Measurements from ENCODE around the gene NDUFA5.

The NDUFA5 gene

GRCh38 chr7:123557398-123558288 is at the start of gene NDUFA5:
Gene NDUFA5, minus strand, starts transcription at chr7:123557818. Its CDS starts 23 bp downstream, at chr7:123557795.
- DNase-seq, result peak; percentile 100

DNA sequence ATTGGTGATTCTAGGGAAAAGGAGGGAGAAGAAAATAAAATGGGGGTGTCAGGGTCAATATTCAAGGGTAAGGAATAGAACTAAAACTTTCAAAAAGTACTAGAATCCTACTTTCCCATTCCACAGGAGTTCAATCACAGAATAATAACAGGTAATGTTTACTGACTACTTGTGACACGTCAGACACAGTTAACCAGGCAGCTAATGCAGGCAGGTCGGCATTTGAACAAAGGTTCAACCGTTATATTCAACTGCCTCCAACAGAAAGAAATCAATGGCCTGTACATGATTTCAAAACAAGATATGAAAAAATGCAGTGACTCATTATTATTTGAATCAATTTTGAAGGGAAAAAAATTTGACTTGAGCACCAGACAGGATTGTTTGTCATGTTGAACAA is 47.1 kb upstream of the NDUFA5 start:
- DNase-seq, result no peak

DNA sequence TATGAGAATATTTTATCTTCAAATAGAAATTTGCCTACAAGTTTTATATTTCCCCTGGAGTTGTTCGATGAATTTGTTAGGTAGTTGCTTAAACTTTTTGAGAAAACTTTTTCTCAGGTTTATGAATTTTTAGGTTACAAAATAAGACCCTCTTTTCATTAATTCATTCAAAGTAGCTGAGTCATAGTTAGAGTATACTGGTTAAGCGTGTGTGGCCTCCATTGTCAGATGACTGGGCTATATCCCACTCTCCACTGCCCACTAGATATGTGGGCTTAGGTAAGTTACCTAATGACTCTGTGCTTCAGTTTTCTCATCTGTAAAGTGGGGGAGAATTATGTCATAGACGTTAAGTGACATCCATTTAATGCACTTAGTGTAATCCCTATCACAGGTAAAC is 45.0 kb upstream of the NDUFA5 start:
- DNase-seq, result no peak

DNA sequence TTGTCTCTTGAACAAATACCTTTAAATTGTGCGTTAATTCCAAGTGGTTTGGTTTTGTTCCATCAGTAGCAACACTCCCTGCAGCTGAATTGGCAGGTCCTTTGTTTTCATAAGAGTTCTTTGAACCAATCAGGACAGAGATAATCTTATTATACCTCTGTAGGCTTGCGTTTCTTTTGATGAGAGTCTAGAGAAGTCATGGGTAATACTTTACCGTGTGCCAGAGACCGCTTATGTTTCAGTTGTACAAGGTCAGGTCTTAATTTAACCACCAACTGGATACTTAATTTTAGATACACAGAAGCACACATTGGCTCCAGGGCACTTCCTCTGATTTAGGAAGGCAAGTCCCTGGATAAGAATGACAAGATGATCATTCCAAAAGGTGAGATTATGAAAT is 43.9 kb upstream of the NDUFA5 start, which contains the start of gene ASB15:
ASB15 (plus strand) TSS at position 292 of the 400 bp plus-strand sequence. CDS start 12,682 bp downstream, outside the sequence.
- DNase-seq, result no peak

GRCh38 chr7:123600876-123601275 is 43.3 kb upstream of the NDUFA5 start:
- no peak for DNase-seq

DNA sequence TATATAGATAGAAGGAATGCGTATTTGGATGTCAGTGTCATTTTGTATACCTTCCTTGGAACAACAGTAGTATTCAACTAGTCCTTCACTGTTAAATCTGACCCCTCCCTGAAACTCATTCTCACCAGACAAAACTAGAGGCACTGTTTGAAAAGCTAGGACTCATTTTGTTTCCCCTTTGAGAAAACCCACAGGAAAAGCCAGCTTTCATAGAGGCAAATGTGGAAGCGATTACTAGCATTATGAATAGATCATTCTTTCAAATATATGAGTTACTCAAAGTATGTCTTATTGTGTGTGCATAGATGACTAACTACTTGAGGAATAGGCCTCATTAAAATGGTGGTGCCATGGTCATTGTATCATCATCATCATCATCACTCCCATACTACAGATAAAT is 42.1 kb upstream of the NDUFA5 start:
- no peak for DNase-seq

DNA sequence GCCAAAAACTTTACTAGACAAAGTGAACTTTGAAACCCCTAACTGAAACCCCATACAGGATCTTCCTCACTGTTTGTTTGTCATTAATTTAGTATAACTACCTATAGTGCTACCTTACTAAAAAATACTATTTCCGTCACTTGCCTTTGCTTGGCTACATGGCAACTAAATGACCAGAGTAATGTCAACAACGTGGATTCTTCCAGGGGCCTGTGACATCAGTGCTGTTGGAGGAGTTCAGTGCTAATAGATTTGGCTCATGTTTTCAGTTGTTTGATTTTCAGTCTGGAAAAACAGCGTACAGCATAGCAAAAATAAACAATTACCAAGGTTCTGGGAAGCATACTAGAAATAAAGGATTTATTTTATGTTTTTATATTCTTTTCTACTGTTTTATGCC is 41.0 kb upstream of the NDUFA5 start:
- no peak for DNase-seq

DNA sequence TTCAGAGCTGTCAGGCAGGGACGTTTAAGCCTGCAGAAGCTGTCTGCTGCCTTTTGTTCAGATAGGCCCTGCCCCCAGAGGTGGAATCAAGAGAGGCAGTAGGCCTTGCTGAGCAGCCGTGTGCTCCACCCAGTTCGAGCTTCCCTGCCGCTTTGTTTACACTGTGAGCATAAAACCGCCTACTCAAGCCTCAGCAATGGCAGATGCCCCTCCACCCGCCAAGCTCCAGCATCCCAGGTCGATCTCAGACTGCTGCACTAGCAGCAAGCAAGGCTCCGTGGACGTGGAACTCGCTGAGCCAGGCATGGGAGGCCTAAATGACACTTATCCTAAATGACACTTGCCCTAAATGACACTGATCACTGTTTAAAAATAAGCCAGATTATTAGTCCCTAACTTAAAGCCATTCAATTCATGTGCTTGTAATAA is 37.2 kb upstream of the NDUFA5 start:
- DNase-seq, result no peak

GRCh38 chr7:123588376-123588775 is 30.8 kb upstream of the NDUFA5 start:
- no peak for DNase-seq

DNA sequence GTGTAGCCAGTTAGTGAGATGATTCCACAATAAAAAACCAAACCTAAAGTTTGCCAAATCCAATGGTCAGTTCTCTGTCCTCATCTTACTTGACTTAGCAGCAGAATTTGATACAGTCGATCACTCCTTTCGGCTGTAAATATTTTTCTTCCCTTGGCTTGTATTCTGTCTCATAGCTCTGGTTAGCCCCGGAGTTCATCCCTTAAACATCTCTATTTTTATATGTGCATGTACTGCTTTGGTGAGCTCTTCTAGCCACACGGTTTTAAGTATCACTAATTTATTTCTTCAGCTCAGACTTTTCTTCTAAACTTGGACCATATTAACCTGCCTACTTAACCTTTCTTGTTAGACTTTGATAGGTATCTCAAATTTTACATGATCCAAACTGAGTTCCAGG is 26.2 kb upstream of the NDUFA5 start:
- no peak for DNase-seq

DNA sequence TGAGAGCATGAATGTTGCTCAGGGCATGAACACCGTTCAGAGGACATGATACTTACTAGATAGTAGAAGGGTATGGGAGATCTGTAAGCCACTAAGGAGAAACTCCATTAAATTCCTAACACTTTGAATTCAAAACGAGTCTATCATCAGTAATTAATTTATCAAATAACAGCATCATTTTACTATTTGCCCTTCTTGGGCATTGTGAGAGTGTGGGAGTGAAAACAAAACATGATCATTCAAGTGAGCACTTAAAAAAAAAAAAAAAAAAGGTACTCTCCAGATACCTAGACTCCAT is 23.5 kb upstream of the NDUFA5 start:
- no peak for DNase-seq

- DNase-seq, result peak; percentile 66
Observed at GRCh38 chr7:123580406-123581161, 23.0 kb upstream of the NDUFA5 start.

DNA sequence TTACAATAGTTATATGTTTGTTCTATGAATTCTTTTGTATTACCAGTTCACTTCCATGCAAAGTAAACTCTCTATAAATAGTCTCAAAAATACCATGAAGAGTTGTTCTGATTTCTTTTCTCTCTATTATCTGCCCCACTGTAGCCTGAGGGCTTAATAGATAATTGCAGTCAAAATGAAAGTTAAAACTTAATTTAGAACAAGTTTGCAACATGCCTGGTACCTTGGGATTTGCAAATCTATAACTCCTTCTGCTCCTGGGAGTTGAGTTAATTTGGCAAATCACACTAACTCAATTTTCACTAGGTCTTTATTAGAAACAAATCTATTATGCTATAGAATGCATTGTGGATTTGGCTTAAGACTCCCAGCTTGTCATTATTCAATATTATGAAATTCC is 21.8 kb upstream of the NDUFA5 start:
- DNase-seq, result no peak

DNA sequence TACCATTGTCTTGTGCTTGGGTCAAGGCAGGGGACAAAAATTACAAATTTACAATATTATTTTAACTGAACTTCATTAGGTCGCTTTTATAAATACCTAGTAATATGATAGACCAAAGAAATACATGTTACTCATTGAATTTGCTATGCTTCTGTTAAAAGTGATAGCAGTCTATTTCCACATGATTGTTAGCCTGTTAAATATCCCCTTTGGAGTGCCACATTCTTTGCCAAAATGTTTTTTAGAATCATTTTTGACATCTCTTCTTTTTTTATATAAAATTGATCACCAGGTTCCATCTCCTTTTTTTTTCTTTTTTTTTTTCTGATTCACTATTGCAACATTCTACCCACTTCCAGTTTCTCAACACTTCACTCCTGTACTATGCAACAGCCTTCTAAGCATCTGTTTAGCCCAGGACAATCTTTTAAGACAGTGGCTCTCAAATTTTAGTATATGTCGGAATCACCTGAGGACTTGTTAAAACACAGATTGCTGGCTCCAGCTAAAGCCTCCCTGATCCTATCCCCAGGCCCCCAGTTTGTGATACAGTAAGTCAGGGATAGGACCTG is 16.4 kb upstream of the NDUFA5 start:
- DNase-seq, result peak; percentile 24

- DNase-seq, result no peak
Observed at GRCh38 chr7:123573341-123573740, 15.7 kb upstream of the NDUFA5 start.

DNA sequence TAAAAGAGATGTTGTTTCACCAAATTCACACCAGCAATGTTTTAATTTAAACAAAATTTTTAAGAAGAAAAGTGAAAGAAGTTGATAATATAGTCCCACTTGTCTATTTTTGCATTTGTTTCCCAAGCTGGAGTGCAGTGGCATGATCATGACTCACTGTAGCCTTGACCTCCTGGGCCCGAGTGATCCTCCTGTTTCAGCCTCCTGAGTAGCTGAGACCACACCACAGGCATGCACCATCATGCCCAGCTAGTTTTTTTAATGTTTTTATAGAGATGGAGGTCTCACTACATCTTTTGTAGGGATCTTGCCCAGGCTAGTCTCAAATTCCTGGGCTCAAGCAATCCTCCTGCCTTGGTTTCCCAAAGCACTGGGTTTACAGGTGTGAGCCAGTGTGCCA is 14.1 kb upstream of the NDUFA5 start:
- DNase-seq, result no peak

DNA sequence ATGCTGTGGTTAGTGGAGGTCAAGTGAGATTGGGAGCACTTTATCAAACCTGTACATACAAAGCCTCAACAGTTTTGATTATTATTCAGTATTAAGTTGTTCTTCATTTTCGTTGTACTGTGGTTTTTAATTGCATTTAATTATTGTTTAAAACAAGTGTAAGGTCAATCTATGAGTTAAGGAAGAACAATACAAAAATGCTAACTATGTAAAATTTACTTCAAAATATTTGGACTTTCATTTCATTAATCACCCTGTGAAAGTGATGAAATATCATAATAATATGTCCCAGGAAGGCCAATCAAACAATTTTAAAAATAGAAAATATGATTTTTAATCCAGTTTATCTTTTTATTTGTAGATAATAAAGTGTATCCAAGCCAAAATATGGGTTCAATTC is 13.6 kb upstream of the NDUFA5 start:
- peak; percentile 50 for DNase-seq

DNA sequence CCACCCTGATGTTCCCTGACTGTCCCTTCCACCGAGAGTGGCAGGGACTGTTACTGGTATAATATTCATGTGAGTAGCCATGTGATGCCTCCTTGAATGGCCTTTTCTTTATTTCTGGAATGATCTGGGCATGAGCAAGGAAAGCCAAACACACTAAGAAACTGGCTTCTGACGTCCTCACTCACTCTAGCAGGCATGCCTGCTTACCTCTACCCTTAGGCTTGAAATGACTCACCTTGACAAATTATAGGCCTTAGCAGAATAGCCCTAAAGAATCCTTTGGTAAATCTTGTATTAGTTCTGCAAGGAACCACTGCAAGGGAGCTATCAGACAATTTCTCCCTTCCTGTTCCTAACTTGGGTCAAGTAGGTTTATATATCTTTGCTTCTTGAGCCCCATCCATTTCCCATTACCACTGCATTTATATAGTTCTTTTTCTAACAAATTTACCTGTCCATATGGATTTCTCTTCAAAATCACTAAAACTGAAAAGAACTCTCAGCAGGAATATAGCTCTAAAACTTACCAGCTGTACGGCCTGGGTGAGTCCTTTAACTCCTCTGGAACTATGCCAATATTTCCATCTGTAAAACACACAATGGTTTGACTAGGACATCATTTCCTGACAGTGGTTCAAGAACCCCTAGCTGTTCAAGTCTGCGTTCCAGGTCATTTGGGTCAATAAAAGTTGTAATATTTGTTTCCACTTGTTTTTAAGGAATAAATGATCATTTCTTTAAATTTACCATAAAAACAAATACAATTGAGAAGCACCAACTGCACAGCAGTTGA is 13.0 kb upstream of the NDUFA5 start:
- peak; percentile 48 for DNase-seq

DNA sequence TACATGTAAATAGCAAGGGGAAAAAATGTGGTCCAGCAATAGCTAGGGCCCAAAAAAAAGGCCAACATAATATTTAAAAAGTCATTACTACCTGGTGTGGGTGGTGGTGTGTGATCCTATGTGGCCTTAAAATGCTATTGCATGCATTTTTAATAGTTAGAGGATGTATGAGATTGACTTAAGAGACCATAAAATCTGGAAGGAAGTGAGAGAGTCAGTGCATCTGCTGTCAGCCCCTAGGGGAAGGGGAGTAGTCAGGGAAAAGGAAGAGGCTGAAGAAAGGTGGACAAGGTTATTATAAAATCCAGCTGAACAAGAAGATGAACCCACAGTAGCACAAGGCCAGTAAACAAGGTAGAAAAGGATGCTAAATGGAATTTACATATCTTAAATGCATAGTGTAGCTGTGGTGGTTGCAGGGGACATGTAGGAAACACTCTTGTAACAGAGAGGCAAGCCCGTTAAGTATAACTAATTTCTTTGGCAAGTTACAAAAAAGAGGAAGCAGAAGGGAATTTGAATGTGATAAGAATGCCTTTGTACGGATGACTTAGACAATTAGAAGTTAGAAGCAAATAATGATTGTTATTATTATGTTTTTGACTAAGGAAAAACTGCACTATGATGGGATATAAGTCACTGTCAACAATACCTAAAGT is 11.9 kb upstream of the NDUFA5 start:
- DNase-seq, result peak; percentile 64

GRCh38 chr7:123562121-123562520 is 4.5 kb upstream of the NDUFA5 start:
- no peak for DNase-seq

DNA sequence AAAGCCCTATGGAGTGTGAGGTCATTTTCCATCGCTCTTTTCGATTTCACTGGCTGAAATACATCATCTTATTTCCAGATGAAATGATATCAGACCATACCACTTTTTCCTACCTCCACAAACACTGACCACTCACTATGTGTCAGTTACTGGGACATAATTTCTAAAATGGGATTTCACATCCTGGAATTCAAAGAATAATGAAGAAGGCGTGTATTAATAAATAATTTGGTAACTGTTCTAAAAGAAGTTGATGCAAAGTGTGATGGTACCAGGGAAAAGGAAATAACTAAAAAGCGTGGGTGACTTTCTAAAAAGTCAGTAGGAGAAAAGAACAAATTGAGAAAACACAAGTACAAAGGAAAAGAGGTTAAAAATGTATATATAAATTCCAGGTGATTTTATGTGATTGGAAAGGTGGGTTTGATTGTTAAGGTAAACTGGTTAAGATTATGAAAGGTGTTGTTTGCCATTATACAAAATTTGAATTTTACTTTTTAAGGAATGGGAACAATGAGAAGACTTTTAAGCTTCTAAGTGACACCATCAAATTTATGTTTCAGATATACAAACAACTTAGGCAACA is 764 bp upstream of the NDUFA5 start:
- DNase-seq, result no peak

GRCh38 chr7:123557016-123557397 is 611 bp downstream of the NDUFA5 start:
- peak; percentile 27 for DNase-seq

Data from hematopoietic multipotent progenitor cell treated with erythropoietin and hydrocortisone succinate and interleukin-3 and kit ligand, for 4 days (in vitro differentiated cells).